NCI-H1105 (cell line): Measurements from ENCODE around the gene TMEM259.

Experiments used
- DNase-seq: peaks from one replicate; lab custom pipeline; 2025; lab: John Stamatoyannopoulos, UW

The TMEM259 gene

GRCh38 chr19:961866-962620 lies 58.9 kb downstream of the TMEM259 start:
- no peak for DNase-seq

- no peak for DNase-seq
Measured at GRCh38 chr19:960601-960938, 60.4 kb downstream of the TMEM259 start.

GRCh38 chr19:960020-960419 lies 60.9 kb downstream of the TMEM259 start:
- DNase-seq, result no peak
